ENCODE measurements around the gene FXN.
"Not testable (repeated sequence)": the region's sequence is repeated elsewhere in the genome, so short reads cannot be mapped to it uniquely, and the experiment has no call there.

The FXN gene

GRCh38 chr9:69027355-69028097 is 8.0 kb upstream of the FXN start:
- peak; percentile 85 for DNase-seq (ENCODE audit: low spot score)

DNA sequence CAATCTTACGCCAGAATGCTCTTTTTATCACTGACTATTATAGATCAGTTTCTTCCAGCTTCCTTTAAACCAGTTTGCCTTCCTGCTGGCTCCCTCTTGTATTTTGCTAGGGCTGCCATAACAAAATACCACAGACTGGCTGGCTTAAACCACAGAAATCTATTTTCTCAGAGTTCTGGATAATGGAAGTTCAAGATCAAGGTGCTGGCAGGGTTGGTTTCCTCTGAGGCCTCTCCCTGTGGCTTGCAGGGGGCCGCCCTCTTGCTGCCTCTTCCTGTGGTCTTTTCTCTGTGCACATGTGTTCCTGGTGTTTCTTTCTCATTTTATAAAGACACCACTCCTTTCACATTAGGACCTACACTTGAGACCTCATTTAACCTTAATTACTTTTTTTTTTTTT is 6.8 kb upstream of the FXN start:
- no peak for DNase-seq (ENCODE audit: low spot score)

DNA sequence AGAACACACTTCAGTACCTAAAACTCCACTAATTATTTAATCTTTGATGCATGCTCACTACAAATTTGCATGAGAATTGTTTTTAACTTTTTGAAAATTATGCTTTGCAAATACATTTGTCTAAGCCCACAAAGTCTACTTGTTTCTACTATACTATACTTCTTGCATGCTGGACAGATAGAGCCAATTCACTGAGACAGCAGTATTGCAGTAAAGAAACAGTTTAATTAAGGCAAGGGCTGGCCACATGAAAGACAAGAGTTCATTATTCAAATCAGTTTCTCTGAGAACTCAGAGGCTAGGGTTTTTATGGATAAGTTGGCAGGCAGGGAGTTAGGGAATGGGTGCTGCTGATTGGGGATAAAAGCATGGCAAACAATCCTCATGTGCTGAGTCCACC is 6.0 kb upstream of the FXN start:
- DNase-seq (ENCODE audit: low spot score), result no peak

- DNase-seq (ENCODE audit: low spot score), result no peak
Observed at GRCh38 chr9:69030851-69031645, 4.5 kb upstream of the FXN start.

DNA sequence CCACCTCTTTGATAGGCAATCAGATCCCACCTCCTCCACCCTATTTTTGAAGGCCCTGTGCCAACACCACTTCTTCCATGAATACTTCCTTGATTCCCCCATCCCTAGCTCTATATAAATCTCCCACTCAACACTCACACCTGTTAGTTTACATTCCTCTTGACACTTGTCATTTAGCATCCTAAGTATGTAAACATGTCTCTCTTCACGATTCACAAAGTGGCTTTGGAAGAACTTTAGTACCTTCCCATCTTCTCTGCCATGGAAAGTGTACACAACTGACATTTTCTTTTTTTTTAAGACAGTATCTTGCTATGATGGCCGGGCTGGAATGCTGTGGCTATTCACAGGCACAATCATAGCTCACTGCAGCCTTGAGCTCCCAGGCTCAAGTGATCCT is 1.5 kb upstream of the FXN start:
- DNase-seq (ENCODE audit: low spot score), result no peak

DNA sequence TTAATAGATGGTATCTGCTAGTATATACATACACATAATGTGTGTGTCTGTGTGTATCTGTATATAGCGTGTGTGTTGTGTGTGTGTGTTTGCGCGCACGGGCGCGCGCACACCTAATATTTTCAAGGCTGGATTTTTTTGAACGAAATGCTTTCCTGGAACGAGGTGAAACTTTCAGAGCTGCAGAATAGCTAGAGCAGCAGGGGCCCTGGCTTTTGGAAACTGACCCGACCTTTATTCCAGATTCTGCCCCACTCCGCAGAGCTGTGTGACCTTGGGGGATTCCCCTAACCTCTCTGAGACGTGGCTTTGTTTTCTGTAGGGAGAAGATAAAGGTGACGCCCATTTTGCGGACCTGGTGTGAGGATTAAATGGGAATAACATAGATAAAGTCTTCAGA is 757 bp downstream of the FXN start:
- no peak for DNase-seq (ENCODE audit: low spot score)

GRCh38 chr9:69036799-69037198 is 1.2 kb downstream of the FXN start:
- no peak for DNase-seq (ENCODE audit: low spot score)

GRCh38 chr9:69040646-69041045 is 5.1 kb downstream of the FXN start:
- no peak for DNase-seq (ENCODE audit: low spot score)

- DNase-seq (ENCODE audit: low spot score), result no peak
Observed at GRCh38 chr9:69044240-69045219, 9.0 kb downstream of the FXN start.

GRCh38 chr9:69045821-69046220 is 10.3 kb downstream of the FXN start:
- no peak for DNase-seq (ENCODE audit: low spot score)

DNA sequence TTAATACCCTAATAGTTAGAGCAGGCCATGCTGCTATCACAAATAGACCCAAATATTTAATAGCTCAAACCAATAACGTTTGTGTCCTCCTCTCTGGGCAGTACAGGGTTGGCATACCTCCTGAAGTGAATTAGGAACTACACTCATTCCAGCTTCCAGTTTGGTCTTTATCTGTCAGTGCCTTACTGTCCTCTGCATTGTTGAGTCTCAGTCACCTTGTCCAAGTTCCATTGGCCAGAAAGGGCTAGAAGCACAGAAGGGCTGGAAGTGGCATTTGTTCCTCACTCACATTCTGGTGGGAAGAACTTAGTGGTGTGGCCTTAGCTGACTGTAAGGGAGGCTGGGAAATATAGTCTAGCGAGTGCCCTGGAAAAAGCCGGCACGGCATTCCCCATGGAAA is 11.2 kb downstream of the FXN start:
- DNase-seq (ENCODE audit: low spot score), result no peak

DNA sequence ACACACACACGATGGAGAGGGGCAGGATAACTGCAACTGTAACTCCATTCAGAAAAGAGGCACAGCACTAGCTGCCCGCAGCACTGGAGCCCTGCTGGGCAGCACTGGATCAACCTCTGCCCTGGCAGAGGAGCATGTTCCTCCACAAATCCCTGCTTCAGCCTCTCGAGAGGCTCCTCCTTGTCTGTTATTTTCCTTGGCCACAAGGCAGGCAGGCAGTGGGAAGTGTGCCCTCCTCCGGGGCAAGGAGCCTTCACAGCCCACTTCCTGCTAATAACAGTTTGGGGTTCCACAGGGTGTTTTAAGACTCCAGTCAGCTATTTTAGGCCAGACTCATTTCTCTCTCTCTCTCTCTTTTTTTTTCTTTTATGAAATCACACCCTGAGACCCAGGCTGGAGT is 11.8 kb downstream of the FXN start:
- no peak for DNase-seq (ENCODE audit: low spot score)

DNA sequence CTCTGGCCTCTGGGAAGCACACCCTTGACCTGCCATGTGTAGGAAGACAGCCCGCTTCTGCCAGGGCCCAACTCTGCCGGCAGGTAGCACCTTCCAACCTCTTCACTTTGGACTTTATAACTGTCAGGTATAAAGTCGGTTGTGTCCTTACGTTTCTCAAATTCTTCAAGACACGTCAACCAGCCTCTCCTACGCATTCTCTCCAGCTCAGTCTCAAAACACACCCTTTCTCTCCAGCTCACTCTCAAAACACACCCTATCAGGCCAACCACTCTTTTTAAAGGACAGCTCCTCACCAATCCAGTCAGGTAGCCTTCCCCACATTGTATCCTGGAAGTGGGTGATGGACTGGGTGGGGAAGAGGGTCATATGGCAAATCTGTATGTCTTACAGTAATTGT is 13.5 kb downstream of the FXN start:
- no peak for DNase-seq (ENCODE audit: low spot score)

GRCh38 chr9:69050936-69051335 is 15.4 kb downstream of the FXN start:
- DNase-seq (ENCODE audit: low spot score), result not testable (repeated sequence)

DNA sequence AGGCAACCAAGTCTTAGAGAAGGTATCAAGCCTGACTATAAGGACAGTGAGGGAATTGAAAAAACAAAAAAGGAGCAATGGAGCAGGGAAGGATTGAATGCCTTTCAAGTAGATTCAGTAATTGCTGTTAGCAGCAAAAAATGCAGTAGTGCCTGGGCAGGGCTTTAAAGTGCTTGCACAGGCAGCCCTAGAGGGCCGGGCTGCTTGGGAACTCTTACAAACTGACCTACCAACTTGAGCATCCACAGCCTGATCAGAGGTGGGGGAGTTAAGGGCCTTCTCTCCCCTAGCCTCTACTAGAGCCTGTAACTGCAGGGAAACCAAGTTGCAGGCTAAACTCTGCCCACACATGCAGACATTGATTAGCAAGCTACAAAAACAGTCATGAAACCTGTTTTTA is 19.4 kb downstream of the FXN start:
- DNase-seq (ENCODE audit: low spot score), result no peak

DNA sequence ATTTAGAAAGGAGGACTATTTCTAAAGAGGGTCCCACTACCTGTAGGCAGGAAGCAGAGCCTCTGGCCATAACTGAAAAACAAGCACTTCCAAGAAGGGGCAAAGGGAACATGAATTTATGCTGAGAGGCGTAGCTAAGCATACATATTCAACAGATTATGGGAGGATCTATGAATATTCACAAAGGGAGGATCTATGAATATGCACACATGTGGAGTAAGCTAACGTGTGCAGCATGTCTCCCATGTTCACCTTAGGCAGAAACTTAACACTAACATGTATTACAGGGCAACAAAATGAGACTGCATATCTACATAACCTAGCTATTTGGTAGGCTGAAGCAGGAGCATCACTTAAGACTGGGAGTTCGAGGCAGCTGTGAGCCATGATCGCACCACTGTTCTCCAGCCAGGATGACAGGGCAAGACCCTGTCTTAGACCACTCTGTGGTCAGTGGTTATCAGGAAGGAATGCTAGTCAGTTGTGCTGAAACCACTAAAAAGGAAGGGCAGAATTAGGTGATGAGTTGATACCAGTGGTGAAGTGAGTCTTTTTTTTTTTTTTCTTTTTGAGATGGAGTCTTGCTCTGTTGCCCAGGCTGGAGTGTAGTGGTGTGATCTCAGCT is 20.8 kb downstream of the FXN start:
- no peak for DNase-seq (ENCODE audit: low spot score)

DNA sequence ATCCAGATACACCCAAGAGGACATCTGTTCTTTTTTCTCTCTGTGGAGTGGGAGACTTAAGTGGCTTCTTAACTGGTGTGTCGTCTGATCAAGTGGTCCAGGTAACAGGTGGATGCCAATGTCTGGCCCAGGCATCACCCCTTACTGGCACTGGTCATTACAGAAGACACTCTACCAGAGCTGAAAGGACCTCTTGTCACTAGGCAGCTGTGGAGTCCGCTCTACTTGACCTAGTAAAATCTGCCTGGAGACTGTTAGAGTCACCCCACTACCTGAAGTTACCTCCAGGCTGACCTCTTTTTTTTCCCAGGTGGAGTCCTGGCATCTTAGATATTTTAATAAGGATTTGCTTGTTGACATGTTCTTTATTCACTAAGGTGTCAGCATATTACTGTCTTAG is 22.5 kb downstream of the FXN start:
- no peak for DNase-seq (ENCODE audit: low spot score)

DNA sequence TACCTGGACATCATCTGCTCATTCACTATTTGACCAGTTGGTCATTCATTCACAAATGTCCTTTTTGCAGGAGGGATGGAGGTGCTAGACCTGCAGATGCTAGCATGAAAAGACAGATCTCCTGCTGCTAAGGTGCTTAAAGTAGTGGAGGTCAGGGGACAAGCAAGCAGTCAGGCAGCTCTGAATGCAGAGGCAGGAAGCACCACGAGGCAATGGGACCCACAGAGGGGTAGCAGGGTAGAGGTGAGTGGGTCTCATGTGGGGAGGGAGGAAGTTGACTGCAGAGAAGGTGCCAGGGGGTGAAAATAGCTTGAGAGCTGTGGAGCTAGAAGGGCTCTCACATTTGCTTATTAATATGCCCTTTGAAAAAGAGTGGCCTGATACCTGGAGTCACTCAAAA is 25.2 kb downstream of the FXN start:
- DNase-seq (ENCODE audit: low spot score), result no peak

DNA sequence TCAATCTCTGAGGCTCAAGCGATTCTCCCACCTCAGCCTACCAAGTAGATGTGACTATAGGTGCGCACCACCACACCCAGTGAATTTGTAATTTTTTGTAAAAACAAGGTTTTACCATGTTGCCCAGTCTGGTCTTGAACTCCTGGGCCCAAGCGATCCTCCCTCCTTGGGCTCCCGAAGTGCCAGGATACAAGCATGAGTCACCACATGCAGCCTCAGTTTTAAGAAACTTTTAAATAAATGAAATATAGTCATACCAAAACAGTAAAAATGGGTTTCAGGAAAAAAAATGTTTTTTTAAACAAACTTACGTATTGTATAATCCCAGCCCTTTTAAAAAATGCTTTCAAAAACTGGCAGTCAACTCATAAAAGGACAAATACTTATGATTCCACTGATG is 26.6 kb downstream of the FXN start:
- DNase-seq (ENCODE audit: low spot score), result no peak

DNA sequence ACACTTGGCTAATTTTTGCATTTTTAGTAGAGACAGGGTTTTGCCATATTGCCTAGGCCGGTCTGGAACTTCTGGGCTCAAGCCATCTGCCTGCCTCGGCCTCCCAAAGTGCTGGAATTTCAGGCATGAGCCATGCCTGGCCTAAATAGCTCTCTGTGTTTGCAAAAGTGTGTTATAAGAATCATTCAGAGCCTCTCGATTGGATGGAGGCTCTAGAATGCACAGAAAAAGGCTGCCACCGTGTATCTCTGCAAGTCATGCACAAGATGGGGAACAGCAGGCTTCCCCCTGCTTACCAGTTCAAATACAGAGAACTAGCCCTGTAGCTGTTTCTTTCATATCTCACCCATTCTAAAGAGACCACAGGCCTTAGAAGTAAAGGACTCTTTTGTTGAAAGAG is 28.3 kb downstream of the FXN start:
- no peak for DNase-seq (ENCODE audit: low spot score)

DNA sequence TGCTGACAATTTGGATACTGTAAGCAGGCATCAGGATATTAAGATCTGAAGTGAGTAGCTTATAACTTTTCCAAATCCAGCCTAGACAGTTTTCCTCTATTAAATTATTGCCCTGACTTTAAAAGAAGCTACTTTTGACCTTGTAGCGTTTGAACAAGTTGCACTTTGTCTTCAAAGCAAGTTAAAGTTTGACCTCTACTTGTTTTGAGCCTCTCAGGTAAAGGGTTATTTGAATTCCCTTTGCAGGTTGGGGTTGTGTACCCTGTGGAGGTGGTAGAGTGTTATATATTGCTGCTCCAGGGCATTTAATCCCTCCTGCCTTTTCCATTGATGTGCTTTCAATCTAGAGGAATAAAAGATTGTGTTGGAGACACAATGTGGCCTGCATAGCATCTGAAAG is 30.1 kb downstream of the FXN start:
- no peak for DNase-seq (ENCODE audit: low spot score)

DNA sequence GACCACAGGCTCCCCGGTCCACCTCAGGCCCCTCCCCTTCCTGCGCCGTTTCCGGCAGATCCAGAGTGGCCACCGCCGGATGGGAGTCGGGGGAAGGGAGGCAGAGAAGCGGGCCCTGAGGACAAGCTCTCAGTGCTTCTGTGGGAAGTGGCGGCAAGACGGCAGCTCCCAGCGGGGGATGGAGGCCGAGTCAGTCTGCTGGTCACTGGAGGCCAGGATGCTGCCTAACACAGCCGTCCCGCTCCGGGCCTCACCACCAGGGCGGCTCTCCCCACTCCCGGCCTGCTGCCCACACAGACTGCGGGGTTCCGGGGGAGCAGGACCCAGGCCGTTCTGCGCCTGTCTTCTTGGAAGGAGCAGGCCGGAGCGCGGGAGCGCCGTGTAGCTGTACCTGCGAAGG is 31.4 kb downstream of the FXN start:
- DNase-seq (ENCODE audit: low spot score), result no peak
